Stimulated activated CD8-positive, alpha-beta memory T cell treated with anti-CD3 and anti-CD28 coated beads, Interleukin-12 subunit alpha, Interleukin-12 subunit beta, amount 100 ng/mL, for 1 hour (primary cell): ENCODE results near the gene EFR3B.
"Not testable (repeated sequence)": the region's sequence is repeated elsewhere in the genome, so short reads cannot be mapped to it uniquely, and the experiment has no call there.

ENCODE experiments used
- DNase-seq: peaks from one replicate; pipeline ENCODE4 v3.0.0-alpha.2; 2020; ENCODE audit warnings: low read depth

The EFR3B gene

DNA sequence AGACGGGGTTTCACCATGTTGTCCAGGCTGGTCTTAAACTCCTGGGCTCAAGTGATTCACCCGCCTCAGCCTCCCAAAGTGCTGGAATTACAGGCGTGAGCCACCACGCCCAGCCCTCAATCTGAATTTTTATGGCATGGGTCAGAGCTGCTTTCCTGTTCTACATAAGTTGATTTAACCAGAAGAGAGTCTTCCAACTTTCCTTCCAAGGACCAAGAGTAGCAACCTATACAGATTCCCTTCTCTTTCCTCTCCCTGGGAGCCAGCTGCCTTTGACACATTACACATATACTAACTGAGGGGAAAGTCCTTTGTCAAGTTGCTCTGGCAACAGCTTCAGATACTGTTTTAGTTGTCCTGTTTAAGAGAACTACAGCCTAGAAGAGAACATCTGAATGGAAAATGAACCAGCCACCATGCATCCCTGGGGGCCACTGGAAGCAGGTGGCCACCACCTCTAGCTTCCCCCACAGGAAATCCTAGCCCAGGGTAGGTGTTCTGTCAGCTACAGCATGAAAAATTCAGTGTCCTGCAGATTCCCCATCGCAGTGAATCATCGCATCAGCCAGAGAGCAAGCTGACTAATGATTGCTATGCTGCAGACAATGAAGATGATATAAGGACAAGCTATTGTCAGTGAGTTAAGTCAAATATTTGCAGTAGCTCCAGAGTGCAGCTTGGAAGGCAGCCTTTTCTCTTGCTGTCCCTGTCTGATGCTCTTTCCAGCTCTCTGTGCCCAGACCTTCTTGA lies 63.6 kb downstream of the EFR3B start:
- DNase-seq: no peak

GRCh38 chr2:25109822-25110221 lies 67.9 kb downstream of the EFR3B start:
- no peak for DNase-seq

DNA sequence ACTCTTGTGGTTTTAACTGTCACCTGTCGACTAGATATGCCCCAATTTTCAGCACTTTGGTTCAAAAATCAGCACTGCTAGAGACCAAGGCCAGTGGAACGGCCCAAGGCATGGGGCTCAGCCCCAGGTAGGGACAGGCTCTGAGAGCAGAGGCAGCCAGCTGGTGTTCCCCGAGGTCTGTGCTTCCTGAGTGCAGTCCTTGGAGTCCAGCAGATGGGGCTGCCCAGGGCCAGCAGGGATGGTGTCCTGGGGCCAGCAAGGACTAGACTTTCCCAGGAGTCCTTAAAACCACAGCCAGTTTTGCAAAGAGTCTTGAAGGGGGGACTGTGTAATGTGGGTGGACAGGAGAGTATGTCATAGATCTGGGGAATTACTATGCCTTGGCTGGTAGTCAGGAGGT lies 70.2 kb downstream of the EFR3B start:
- DNase-seq: no peak

DNA sequence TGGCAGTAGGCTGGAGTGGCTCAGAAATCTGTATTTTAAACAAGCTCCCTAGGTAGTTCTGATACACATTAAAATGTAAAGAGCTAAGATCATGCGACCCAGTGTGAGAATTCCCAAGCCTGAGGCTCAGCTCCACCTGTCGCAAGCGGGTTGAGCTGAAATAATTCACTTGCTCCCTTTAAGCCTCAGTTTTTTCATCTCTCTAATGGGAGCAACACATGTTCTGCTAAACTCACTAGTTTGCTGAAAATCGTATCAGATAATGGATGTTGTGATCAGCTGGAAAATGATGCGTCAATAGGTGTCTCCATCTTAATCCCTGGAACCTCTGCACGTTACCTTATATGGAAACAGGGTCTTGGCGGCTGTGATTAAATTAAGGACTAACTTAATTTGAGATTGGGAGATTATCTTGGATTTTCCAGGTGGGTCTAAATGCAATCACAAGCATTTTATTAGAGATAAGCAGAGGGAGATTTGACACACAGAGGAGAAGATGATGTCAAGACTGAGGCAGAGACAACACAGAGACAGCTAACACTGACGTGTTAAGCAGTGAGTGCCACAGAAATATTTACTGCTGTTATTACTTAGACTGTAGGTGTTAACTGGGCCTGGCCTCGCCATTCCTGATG lies 73.5 kb downstream of the EFR3B start:
- DNase-seq: no peak

DNA sequence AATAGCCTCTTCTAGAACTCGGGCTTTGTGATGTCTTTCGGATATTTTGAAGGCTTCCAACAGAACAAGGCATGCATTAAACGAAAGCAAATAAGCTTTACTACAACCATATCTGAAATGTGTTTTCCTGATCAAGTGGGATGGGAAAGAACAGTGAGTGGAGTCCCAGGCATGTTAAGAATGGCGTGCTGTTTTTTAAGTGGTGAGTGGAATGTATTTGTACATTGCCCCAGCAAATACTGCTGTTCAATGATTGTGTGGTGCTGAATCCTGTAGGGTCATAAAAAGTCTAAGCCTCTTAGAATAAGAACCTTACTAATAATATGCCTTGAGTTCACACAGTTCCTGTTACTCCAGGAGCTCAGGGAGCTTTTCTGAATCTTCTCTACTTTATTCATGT lies 74.0 kb downstream of the EFR3B start:
- DNase-seq: no peak

DNA sequence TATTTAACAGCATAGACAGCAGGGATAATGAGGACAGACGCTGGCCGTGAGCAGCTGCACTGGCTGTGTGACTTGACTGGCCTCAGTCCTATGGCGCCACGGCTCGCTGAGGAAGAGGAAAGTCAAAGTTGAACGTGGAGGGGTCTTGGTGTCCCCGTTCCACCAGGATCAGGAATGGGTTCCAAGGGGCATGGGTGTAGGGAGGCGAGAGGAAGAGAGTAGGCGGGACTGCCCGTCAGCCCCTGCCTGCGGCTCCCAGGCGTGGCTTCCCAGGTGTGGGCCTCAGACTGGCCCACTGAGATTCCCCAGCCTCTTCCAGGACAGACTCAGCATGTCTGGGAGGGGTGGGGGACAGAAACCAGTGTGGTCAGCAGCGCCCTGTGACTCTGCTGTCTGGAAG lies 75.1 kb downstream of the EFR3B start:
- no peak for DNase-seq

GRCh38 chr2:25119263-25119662 lies 77.4 kb downstream of the EFR3B start:
- no peak for DNase-seq

DNA sequence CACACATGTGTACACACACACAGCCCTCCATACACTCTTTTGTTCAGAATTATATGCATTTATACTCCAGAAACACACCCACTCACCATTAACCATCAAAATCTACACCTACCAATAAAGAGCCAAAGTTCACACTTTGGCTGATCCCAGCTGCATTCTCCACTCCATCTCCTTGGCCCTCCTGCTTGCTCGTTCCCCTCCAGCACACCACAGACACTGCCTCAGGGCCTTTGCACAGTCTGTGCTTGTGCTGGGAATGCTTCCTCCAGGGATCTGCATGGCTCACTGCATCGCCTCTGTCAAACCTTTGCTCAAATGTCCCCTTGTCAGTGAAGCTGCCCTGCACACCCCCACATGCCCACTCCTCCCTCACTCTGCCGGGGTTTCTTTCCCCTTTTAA lies 80.5 kb downstream of the EFR3B start:
- no peak for DNase-seq

DNA sequence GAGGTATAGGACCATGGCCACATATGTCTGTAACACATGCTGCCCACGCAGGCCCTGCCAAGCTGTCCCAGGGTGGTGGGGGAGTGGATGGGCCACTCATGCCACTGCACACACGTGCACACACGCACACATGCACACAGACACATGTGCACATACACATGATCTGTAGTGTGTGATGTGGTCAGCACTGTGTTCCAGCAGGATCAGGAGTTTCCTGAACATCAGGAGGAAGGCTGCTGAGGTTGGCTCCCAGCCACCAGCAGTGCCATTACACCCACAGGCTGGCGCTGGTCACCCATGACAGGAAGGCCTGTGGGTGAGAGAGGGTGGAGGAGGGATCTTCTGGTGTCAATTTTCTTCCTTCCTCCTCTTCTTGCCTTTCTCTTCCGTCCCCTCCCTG lies 81.8 kb downstream of the EFR3B start:
- DNase-seq: no peak

DNA sequence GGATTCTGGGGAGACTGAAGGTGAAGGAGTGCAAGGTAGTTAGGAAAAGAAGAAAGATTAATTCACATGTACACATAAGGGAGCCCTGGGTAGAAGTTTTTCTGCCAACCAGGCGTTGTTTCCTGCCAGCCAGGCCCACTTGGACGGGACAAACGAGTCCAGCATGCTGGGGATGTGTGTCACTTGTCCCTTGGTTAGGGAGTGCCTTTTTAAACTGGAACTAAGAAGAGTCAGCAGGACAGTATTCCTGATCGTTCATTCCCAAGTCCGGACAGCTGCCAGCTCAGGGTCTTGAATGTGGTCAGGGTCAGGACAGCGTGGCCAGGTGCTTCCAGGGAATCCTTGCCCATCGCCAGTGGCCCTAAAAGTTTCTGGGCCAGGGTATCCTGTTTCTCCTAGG lies 83.3 kb downstream of the EFR3B start:
- no peak for DNase-seq

GRCh38 chr2:25125976-25126375 lies 84.1 kb downstream of the EFR3B start:
- no peak for DNase-seq

DNA sequence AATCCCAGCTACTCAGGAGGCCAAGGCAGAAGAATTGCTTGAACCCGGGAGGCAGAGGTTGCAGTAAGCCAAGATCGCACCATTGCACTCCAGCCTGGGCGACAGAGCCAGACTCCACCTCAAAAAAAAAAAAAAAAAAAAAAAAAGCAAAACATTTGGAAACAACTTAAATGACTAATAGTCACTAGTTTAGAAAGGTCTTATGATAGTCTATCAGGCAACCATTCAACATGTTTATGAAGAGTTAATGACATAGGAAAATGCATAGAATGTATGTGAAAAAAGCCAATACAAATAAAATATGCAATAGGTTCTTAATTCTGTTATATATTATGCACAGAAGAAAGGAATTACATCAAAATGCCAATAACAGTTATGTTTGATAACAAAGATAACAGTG lies 85.2 kb downstream of the EFR3B start:
- DNase-seq: not testable (repeated sequence)

DNA sequence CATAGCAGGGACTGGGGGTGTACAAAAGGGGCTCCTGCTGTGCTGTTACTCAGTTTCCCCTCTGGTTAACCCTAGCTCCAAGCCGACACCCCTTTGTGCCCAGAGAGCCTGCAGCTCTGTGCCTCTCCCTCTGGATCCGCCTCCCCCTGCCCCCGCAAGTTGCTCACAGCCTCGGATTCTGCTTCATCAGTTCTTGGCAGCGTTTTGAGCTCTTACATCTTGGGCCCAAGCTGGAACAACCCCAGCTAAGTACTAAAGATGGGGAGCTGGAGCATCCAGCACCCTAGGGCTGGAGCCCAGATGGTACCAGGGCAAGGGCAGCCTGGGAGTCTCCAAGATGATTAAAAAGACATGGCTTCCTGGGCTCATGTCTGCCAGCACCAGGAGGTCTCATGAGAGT lies 85.8 kb downstream of the EFR3B start:
- DNase-seq: no peak

- no peak for DNase-seq
These were observed 88.1 kb downstream of the EFR3B start for GRCh38 chr2:25129901-25130520.

- no peak for DNase-seq
These were observed 89.3 kb downstream of the EFR3B start for GRCh38 chr2:25131253-25131566.

DNA sequence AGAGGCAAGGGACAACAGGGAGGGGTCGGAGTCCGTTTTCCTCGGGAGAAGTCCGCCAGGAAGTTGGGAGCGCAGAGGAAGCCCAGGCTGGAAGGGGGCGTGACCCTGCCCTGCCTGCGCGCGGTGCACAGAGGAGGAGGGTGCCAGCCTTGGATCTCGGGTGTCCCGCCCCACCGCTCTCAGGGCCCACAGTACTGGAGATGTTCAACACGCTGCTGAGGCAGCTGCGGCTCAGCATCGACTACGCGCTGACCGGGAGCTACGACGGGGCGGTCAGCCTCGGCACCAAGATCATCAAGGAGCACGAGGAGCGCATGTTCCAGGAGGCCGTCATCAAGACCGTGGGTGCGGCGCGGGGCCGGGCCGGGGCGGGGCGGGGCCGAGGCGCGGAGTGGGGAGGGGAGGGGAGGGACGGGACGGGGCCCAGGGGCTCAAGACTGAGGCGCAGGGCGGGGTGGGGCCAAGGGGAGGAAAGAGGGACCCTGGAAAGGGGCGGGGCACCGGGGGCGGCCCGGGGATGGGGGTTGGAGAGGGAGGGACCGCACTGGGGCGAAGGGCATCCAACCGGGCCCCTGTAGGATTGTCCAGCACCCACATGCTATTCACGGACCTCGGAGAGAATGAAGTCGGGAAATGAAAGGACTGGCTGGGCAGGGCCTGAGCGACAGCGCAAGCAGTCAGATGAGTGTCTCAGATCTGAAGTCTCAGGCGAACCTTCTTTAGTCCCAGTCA lies 89.9 kb downstream of the EFR3B start:
- no peak for DNase-seq

DNA sequence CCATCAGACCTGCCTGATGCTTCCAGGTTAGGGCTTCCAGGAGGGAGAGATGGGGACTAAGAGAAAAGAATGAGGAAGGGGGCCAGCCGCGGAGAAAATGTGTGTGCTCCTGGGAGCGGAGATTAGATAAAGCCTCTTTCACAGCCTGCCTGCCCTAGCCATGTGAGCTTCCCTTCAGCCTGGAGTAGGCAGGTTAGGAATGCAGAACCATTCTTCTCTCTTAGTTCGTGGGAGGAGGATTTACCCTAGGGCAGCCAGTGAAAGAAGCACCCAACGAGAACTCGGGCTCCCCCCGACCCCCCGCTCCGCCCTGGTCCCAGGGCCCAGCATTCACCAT lies 90.4 kb downstream of the EFR3B start:
- DNase-seq: no peak

- DNase-seq: no peak
These were observed 90.8 kb downstream of the EFR3B start for GRCh38 chr2:25132693-25133092.

DNA sequence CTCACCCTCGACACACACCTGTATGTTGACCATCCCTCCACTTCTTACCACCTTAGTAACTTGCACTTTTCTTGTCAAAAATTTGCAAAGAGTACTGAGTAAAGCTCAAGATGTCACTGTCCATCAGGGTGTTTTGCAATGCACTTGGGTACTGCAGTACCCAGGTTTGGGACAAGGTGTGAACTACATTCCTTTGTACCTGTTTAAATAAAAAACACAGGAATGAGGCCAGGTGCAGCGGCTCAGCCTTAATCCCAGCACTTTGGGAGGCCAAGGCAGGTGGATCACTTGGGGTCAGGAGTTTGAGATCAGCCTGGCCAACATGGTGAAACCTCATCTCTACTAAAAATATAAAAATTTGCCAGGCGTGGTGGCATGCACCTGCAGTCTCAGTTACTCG lies 98.7 kb downstream of the EFR3B start:
- DNase-seq: not testable (repeated sequence)

DNA sequence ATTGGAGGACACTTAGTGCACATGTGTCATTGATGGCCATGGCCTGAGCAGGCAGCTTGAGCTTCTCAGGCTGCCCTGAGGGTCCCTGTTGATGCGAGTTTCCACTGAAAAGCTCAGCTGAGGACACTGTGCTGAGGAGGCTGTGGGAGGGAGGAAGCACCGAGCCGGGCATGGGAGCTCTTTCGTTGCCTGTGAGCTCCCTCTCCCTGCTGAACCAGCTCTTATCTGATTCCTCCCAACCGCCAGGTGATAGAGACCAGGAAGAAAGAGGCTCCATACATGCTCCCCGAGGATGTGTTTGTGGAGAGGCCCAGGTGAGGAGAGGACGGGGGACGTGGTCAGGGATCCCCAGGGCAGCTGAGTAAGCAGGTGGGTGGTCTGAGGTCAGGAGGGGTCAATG lies 99.2 kb downstream of the EFR3B start:
- DNase-seq: no peak

DNA sequence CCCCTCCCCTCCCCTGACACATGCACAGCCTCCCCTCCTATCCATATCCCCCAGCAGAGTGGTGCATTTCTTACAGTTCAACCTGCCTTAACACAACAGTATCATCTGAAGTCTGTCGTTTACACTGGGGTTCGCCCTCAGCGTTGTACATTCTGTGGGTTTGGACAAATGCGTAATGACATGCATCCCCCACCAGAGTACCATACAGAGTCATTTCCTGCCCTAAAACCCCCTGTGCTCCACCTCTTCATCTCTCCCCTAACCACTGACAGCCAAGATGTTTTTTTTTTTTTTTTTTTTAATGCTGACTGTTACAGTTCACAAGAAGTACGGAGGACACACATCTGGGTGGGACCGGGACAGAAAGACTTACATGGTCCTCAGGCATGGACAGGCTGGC lies 103.9 kb downstream of the EFR3B start:
- DNase-seq: no peak

DNA sequence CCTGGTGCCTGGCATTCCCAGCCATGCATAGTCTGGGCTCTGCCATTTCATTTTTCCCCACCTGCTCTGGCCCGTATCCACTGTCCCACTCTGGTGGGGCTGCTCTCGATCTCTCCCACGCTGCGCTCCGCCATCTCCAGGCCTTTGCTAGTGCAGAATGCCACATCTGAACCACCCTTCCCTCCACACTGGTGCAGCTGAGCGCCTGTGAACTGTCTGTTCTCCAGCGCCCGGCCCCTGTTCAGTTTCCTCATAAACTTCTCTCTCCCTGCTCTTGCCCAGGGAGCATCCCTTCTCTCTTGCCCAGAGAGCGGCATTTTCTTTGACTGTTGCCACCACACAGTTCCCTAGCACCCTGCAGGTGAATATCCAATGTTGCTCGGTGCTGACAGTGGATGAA lies 105.0 kb downstream of the EFR3B start:
- DNase-seq: no peak

DNA sequence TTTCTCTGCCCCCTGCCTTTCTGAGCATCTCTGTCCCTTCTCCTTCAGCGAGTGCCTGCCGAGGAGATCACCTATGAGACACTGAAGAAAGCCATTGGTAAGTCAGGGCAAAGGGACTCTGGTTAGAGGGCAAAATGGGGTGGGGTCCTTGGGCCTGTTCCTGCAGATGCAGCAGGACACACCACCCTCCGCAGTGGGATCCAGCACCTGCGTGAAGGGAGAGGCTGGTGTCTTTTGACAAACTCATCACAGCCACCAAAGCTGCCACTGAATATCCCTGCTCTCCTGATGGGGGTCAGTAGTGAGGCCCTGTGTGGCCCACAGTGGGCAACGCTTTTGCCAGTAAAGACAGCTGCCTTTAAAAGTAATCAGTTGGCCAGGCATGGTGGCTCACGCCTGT lies 107.8 kb downstream of the EFR3B start:
- DNase-seq: no peak
